Karpas-422 (cell line): ENCODE results near the gene POMGNT1. TPM values are rescaled to one million over a fixed set of nuclear protein-coding genes. Genes with fewer than 3 reads are reported as not detected.
"Not testable (repeated sequence)": the region's sequence is repeated elsewhere in the genome, so short reads cannot be mapped to it uniquely, and the experiment has no call there.

ENCODE experiments used
- DNase-seq: peaks from one replicate; pipeline ENCODE4 v3.0.0-alpha.2; 2015
- H2AFZ ChIP-seq: fragments of 200-600 bp; sonication (generic); 2 replicates; pipeline ENCODE4 v1.6.1; 2014; ENCODE audit warnings: antibody characterized with exemption, low read length, mixed read lengths
- H3K27ac ChIP-seq: fragments of 200-600 bp; sonication (generic); 2 replicates; pipeline ENCODE4 v1.5.1; 2014; ENCODE audit warnings: mild to moderate bottlenecking, low read length, moderate library complexity
- H3K27me3 ChIP-seq: fragments of 200-600 bp; sonication (generic); 2 replicates; pipeline ENCODE4 v1.6.1; 2014; ENCODE audit warnings: low read length, mixed read lengths
- H3K36me3 ChIP-seq: fragments of 200-600 bp; sonication (generic); 2 replicates; pipeline ENCODE4 v1.6.1; 2014; ENCODE audit warnings: low read length, mixed read lengths; ENCODE audit not compliant: insufficient read depth
- H3K4me1 ChIP-seq: fragments of 200-600 bp; sonication (generic); 2 replicates; pipeline ENCODE4 v1.6.1; 2014; ENCODE audit warnings: mild to moderate bottlenecking, low read length, mixed read lengths
- H3K4me2 ChIP-seq: fragments of 200-600 bp; sonication (generic); 2 replicates; pipeline ENCODE4 v1.6.1; 2014; ENCODE audit warnings: low read length, low read depth, mild to moderate bottlenecking; ENCODE audit not compliant: poor library complexity, severe bottlenecking
- H3K4me3 ChIP-seq: fragments of 200-600 bp; sonication (generic); 2 replicates; pipeline ENCODE4 v1.5.1; 2014; ENCODE audit warnings: mild to moderate bottlenecking, antibody characterized with exemption, low read length, mixed read lengths
- H3K79me2 ChIP-seq: fragments of 200-600 bp; sonication (generic); 2 replicates; pipeline ENCODE4 v1.6.1; 2014; ENCODE audit warnings: mild to moderate bottlenecking, low read length, mixed read lengths
- H3K9ac ChIP-seq: fragments of 200-600 bp; sonication (generic); 2 replicates; pipeline ENCODE4 v1.6.0; 2014; ENCODE audit warnings: low read length
- H3K9me2 ChIP-seq: fragments of 200-600 bp; sonication (generic), shearing (Covaris generic); replicated peaks from 2 replicates; pipeline ENCODE4 v1.6.0; 2014; ENCODE audit warnings: mild to moderate bottlenecking, low read length, moderate library complexity; ENCODE audit not compliant: insufficient read depth
- H3K9me3 ChIP-seq: fragments of 300-700, 200-600 bp; sonication (generic); 2 replicates; pipeline ENCODE4 v1.6.1; 2014; ENCODE audit warnings: low read length, mixed read lengths
- H4K20me1 ChIP-seq: fragments of 200-600 bp; sonication (generic); 2 replicates; pipeline ENCODE4 v1.6.1; 2014; ENCODE audit warnings: mild to moderate bottlenecking, antibody characterized with exemption, low read length, low read depth; ENCODE audit not compliant: insufficient read depth
- total RNA-seq: library from RNA; depleted of rRNA; stranded (reverse); fragments of >200 nt; shearing (Covaris generic); gene quantifications from 2 replicates; pipeline ENCODE4 v1.2.3, GENCODE V29; 2014; ENCODE audit warnings: low replicate concordance; rRNA removed

Gene POMGNT1
- total RNA-seq, result 55.0 and 65.1 TPM in 2 replicates

DNA sequence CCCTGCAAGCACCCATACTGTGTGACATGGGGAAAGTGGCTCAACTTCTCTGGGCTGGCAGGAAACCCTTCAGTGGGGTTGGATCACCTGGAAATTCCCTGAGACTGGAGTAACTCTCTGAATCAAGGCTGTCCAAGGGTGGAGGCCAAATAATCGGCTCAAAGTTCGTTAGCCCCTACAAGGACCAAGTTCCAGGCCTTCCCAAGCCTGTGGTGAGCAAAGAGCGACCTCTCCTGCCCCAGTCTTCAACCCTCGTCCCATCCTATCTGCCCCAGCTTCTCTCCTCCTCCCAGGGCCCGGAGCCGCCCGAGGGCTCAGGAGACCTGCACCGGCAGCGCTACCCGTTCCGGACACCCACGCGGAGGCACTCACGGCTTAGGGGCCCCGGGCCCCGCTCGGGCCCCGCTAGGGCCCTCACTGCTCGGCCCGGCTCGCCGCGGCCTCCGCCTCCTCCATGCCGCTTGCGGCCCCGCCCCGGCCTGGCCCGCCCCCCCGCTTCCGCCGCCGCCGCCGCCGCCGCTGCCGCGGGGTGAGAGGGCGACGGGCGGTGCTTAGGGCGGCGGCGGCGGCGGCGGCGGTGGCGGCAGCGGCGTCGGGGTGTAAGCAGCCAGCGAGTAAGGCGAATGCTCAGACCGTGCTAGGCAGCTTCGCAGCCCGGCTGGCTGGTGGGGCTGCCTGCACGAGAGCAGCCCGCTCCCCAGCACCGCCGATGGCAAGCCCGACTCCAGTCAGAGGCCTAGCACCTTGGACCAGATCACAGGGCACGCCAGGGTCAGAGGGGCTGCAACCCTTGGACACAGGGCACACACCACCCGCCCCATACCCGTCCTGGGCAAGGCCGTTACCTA lies at the start of gene POMGNT1:
POMGNT1 (minus strand) TSS at position 471 of the 848 bp plus-strand sequence. CDS start 613 bp downstream, outside the sequence.
- H4K20me1 ChIP-seq, result no peaks in the 10 kb centered on the region
- H3K4me1 ChIP-seq, result peaks cover 28% of the 10 kb centered on the region
- H3K4me2 ChIP-seq, result peak within 1 kb of the TSS; percentile 91
- H3K9me2 ChIP-seq, result no peaks in the 10 kb centered on the region
- H3K4me3 ChIP-seq, result peak within 1 kb of the TSS; percentile 99
- H2AFZ ChIP-seq, result peak within 1 kb of the TSS; percentile 98
- no peaks in the 10 kb centered on the region for H3K27me3 ChIP-seq
- no peaks in the 10 kb centered on the region for H3K36me3 ChIP-seq
- no peaks in the 10 kb centered on the region for H3K9me3 ChIP-seq
- peak within 1 kb of the TSS; percentile 60; the same call in 1 of the 2 replicates for H3K27ac ChIP-seq
- H3K79me2 ChIP-seq, result peaks cover 10% of the 10 kb centered on the region
- peak within 1 kb of the TSS; percentile 98 for H3K9ac ChIP-seq
- DNase-seq, result peak; percentile 90

DNA sequence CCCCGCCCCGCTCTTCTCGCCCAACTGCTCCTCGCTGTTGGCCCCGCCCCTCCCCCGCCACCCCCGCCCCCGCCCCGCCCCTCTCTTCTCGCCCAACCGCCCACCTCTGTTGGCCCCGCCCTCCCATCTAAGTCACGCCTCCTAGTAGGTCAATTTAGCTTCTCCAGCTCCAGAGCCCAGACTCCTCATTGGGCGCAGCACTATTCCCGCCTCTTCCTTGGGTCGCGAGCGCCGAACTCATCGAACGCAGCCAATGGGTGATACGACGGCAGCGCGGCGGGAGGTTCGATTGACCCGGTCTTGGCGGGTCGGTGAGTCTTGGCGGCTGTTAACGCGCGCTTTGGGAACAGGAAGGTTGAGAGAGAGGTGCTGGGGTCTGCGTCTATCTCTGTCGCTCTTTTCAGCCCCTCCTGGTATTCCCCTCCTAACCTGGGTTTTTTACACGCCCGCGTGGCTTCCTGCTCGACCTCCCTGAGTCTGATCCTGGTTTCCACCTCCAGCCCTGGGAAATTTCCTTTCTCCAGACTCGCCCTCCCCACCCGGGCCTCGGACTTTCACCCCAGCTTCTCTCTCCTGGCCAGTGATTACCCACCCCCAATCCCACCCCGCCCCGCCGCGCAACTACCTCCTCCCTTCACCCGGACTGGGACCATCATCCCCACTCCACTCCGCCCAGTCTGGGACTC lies 49.3 kb upstream of the POMGNT1 start, which contains the start of gene RAD54L:
RAD54L (plus strand) TSS at position 328 of the 686 bp plus-strand sequence. CDS start 643 bp downstream, outside the sequence.
- peak; percentile 99 for DNase-seq
- no peaks in the 10 kb centered on the region for H3K9me3 ChIP-seq
- H3K4me1 ChIP-seq, result peaks cover 37% of the 10 kb centered on the region
- peak within 1 kb of the TSS; percentile 95 for H3K4me3 ChIP-seq
- peaks cover 31% of the 10 kb centered on the region for H3K79me2 ChIP-seq
- no peaks in the 10 kb centered on the region for H3K9me2 ChIP-seq
- H2AFZ ChIP-seq, result peak within 1 kb of the TSS; percentile 100
- peaks cover 17% of the 10 kb centered on the region for H3K36me3 ChIP-seq
- H3K4me2 ChIP-seq, result peak within 1 kb of the TSS; percentile 95
- peak within 1 kb of the TSS; percentile 57 for H3K27ac ChIP-seq
- H4K20me1 ChIP-seq, result no peaks in the 10 kb centered on the region
- no peaks in the 10 kb centered on the region for H3K27me3 ChIP-seq
- H3K9ac ChIP-seq, result peak within 1 kb of the TSS; percentile 87

DNA sequence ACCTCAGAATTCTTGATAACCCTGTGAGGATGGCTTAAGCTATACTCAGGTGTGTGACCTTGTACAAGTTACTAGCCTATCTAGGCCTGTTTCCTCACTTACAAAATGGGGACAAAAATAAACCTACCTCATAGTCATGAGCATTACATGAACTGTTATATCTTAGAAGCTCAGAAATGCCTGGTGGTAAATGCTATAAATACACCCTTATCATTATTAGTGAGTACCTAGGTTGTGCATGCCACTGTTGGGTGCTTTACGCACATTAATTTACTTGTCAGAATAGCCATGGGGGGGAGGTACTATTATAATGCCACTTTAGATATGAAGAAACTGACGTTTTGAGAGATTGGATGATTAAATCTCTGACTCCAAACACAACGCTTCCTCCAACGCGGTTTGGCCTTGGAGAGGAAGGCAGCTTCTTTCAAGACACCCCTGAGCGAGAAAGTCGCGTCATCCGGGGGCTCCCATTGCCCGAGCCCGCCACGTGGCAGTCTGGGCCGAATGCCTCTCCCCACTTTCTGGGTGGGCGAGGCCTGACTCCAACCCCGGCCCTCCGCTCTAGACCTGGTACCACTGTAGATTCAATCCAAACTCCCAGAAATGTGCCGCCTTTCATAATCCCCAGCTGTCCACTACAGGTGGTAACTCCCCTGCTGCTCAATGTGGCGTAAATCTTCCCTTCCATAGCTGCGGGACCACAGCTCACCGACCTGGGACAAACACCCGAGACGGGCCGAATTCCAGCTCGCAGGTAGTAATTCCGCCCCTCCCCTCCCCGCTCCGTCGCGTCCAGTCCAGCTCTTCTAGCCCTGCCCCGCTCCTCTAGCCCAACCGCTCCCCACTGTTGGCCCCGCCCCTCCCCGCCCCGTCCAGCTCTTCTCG lies 48.6 kb upstream of the POMGNT1 start:
- Histone ChIP-seq H3K27ac (peak overlapping the region; percentile 31; the same call in 1 of the 2 replicates), H3K4me3 (peak overlapping the region; percentile 95), H3K9me2 (no peaks in the 10 kb centered on the region), H3K27me3 (no peaks in the 10 kb centered on the region), H3K4me2 (peak overlapping the region; percentile 95), H3K4me1 (peaks cover 37% of the 10 kb centered on the region), H3K79me2 (peaks cover 27% of the 10 kb centered on the region), H3K36me3 (peaks cover 14% of the 10 kb centered on the region), H2AFZ (peak overlapping the region; percentile 100), H3K9ac (peak overlapping the region; percentile 87), H4K20me1 (no peaks in the 10 kb centered on the region), H3K9me3 (no peaks in the 10 kb centered on the region)
- peak; percentile 80 for DNase-seq

DNA sequence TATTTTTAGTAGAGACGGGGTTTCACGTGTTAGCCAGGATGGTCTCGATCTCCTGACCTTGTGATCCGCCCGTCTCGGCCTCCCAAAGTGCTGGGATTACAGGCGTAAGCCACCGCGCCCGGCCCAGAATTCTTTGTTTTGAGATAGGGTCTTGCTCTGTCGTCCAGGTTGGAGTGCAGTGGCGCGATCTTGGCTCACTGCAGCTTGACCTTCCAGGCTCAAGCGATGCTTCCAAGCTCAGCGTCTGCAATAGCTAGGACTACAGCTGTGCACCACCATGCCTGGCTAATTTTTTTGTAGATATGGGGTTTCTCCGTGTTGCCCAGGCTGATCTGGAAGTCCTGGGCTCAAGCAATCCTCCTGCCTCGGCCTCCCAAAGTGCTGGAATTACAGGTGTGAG lies 47.9 kb upstream of the POMGNT1 start:
- not testable (repeated sequence) for H3K9me2 ChIP-seq, DNase-seq, H3K27ac ChIP-seq, H3K9me3 ChIP-seq, H4K20me1 ChIP-seq, H2AFZ ChIP-seq, H3K27me3 ChIP-seq
- Histone ChIP-seq H3K79me2 (peaks cover 27% of the 10 kb centered on the region), H3K4me2 (peak overlapping the region; percentile 95), H3K9ac (peak overlapping the region; percentile 87; the same call in 1 of the 2 replicates), H3K4me3 (peak overlapping the region; percentile 95), H3K4me1 (peaks cover 37% of the 10 kb centered on the region), H3K36me3 (peaks cover 14% of the 10 kb centered on the region)

DNA sequence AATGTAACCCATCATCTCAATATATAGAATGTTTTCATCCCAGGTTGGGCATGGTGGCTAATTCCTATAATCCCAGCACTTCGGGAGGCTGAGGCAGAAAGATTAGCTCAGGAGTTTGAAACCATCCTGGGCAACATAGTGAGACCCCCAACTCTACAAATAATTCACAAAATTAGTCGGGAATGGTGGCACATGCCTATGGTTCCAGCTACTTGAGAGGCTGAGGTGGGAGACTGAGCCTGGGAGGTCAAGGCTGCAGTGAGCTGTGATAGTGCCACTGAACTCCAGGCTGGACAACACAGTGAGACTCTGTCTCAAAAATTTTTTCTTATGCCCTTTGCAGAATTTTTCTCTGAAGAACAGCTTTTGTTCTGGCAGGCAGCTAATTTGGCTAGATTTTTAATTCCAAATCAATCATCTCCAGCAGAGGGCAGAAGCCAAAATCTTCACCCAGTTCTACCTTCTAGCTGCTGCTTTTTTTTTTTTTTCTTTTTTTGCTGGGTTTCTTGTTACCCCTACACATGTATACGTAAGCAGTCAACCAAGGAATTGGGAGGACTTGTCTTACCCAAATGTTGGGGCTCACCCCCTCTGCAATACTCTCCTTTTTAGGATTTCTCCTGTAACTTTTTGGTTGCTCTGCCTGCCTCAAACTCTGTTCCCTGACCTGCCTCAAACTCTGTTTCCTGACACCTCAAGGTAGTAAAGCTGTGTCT lies 46.6 kb upstream of the POMGNT1 start:
- Histone ChIP-seq H4K20me1 (no peaks in the 10 kb centered on the region), H3K4me2 (peak overlapping the region; percentile 30), H3K27me3 (no peaks in the 10 kb centered on the region), H3K36me3 (peaks cover 7% of the 10 kb centered on the region; the same call in 1 of the 2 replicates), H3K27ac (no peak overlapping the region), H2AFZ (peak overlapping the region; percentile 88; the same call in 1 of the 2 replicates), H3K9me2 (no peaks in the 10 kb centered on the region), H3K79me2 (peaks cover 22% of the 10 kb centered on the region), H3K9ac (peak overlapping the region; percentile 6; the same call in 1 of the 2 replicates), H3K4me1 (peaks cover 37% of the 10 kb centered on the region), H3K9me3 (no peaks in the 10 kb centered on the region), H3K4me3 (no peak overlapping the region)
- DNase-seq, result peak; percentile 91

DNA sequence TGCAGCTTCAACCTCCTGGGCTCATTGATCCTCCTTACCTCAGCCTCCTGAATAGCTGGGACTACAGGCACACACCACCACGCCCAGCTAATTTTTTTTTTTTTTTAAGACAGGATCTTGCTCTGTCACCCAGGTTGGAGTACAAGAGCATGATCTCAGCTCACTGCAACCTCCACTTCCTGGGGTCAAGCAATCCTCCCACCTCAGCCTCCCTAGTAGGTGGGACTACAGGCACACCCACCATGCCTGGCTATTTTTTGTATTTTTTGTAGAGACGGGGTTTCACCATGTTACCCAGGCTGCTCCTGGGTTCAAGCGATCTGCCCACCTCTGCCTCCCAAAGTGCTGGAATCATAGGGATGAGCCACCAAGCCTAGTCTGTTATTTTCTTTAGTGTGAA lies 45.6 kb upstream of the POMGNT1 start:
- H3K4me3 ChIP-seq, H3K27me3 ChIP-seq, H3K4me2 ChIP-seq, H3K9ac ChIP-seq, H3K27ac ChIP-seq, H3K9me3 ChIP-seq, DNase-seq, H3K9me2 ChIP-seq, H2AFZ ChIP-seq, H3K36me3 ChIP-seq, H4K20me1 ChIP-seq: not testable (repeated sequence)
- peaks cover 12% of the 10 kb centered on the region for H3K79me2 ChIP-seq
- H3K4me1 ChIP-seq, result peaks cover 27% of the 10 kb centered on the region

DNA sequence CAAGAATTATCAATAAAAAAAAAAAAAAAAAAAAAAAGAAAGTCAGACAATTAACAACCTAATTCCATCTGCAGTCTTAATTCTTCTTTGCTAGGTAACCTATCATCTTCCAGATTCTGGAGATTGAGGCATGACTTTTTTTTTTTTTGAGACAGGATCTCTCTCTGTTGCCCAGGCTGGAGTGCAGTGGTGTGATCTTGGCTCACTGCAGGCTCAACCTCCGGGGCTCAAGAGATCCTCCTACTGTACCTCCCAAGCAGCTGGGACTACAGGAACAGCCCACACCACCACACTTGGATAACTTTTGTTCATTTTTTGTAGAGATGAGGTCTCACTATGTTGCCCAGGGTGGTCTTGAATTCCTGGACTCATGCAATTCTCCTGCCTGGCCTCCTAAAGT lies 44.7 kb upstream of the POMGNT1 start:
- H3K9me2 ChIP-seq, result no peaks in the 10 kb centered on the region
- no peak overlapping the region for H3K4me2 ChIP-seq
- H3K9ac ChIP-seq, result no peak overlapping the region
- H3K27ac ChIP-seq, result no peak overlapping the region
- H3K4me1 ChIP-seq, result peaks cover 19% of the 10 kb centered on the region
- no peaks in the 10 kb centered on the region for H4K20me1 ChIP-seq
- no peaks in the 10 kb centered on the region for H3K27me3 ChIP-seq
- H2AFZ ChIP-seq, result no peak overlapping the region
- H3K36me3 ChIP-seq, result no peaks in the 10 kb centered on the region
- no peak overlapping the region for H3K4me3 ChIP-seq
- no peak for DNase-seq
- no peaks in the 10 kb centered on the region for H3K9me3 ChIP-seq
- peaks cover 3% of the 10 kb centered on the region for H3K79me2 ChIP-seq
